NT2/D1 (cell line): ENCODE results near the gene LILRA6.

ENCODE experiments used
- SUZ12 ChIP-seq: IDR thresholded peaks from 2 replicates; pipeline ENCODE4 v1.6.1; 2011; ENCODE audit not compliant: insufficient read length, insufficient read depth; ENCODE audit errors: extremely low read depth
- YY1 ChIP-seq: IDR thresholded peaks from 2 replicates; pipeline ENCODE4 v1.6.1; 2011; ENCODE audit not compliant: insufficient read length, insufficient read depth
- ZNF274 ChIP-seq: IDR thresholded peaks from 2 replicates; pipeline ENCODE4 v1.6.1; 2011; ENCODE audit warnings: mild to moderate bottlenecking, low read depth, low read length

GRCh38 chr19:54252243-54252642 lies 9.7 kb upstream of the LILRA6 start:
- no peak for TF ChIP-seq SUZ12
- no peak for TF ChIP-seq YY1
- no peak for TF ChIP-seq ZNF274
